ENCODE measurements around the gene IPO7.

DNA sequence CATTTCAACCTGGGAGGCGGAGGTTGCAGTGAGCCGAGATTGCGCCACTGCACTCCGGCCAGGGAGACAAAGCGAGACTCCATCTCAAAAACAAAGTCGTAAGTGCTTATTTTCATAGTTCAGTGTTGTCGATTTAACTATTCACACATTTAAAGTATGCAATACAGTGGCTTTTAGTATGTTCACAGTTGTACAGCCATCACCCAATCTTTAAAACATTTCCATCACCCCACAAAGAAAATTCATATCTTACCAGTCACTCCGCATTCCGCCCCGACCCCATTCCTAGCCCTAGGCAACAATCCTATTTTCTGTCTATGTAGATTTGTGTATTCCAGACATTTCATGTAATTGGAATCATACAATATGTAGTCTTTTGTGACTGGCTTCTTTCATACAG is 11.9 kb downstream of the IPO7 start:
- TF ChIP-seq, protein P1, sequence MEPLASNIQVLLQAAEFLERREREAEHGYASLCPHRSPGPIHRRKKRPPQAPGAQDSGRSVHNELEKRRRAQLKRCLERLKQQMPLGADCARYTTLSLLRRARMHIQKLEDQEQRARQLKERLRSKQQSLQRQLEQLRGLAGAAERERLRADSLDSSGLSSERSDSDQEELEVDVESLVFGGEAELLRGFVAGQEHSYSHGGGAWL (CRISPR knock-in tag; IDR thresholded peaks at IDR 0.05) = no peak
- TF ChIP-seq SP1 (IDR thresholded peaks at IDR 0.05) (no peak), SP1 (CRISPR knock-in tag; IDR thresholded peaks at IDR 0.05) (no peak), HNRNPK (IDR thresholded peaks at IDR 0.05; ENCODE audit: low read depth, low read length, poor library complexity, severe bottlenecking) (no peak), BRCA1 (CRISPR knock-in tag; IDR thresholded peaks at IDR 0.05) (no peak), ISL2 (CRISPR knock-in tag; IDR thresholded peaks at IDR 0.05) (no peak), ZNF292 (CRISPR knock-in tag; IDR thresholded peaks at IDR 0.05; ENCODE audit: borderline replicate concordance, low read depth) (no peak), GTF2F1 (IDR thresholded peaks at IDR 0.05; ENCODE audit: low read length) (no peak), SCMH1 (CRISPR knock-in tag; IDR thresholded peaks at IDR 0.05; ENCODE audit: borderline replicate concordance) (no peak), FOXP1 (IDR thresholded peaks at IDR 0.05) (no peak), FOXP1 (CRISPR knock-in tag; IDR thresholded peaks at IDR 0.05) (no peak)
- TF ChIP-seq, protein P2, sequence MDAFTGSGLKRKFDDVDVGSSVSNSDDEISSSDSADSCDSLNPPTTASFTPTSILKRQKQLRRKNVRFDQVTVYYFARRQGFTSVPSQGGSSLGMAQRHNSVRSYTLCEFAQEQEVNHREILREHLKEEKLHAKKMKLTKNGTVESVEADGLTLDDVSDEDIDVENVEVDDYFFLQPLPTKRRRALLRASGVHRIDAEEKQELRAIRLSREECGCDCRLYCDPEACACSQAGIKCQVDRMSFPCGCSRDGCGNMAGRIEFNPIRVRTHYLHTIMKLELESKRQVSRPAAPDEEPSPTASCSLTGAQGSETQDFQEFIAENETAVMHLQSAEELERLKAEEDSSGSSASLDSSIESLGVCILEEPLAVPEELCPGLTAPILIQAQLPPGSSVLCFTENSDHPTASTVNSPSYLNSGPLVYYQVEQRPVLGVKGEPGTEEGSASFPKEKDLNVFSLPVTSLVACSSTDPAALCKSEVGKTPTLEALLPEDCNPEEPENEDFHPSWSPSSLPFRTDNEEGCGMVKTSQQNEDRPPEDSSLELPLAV (CRISPR knock-in tag; conservative IDR thresholded peaks at IDR 0.05; ENCODE audit: low read depth) = no peak
- TF ChIP-seq, protein P3, sequence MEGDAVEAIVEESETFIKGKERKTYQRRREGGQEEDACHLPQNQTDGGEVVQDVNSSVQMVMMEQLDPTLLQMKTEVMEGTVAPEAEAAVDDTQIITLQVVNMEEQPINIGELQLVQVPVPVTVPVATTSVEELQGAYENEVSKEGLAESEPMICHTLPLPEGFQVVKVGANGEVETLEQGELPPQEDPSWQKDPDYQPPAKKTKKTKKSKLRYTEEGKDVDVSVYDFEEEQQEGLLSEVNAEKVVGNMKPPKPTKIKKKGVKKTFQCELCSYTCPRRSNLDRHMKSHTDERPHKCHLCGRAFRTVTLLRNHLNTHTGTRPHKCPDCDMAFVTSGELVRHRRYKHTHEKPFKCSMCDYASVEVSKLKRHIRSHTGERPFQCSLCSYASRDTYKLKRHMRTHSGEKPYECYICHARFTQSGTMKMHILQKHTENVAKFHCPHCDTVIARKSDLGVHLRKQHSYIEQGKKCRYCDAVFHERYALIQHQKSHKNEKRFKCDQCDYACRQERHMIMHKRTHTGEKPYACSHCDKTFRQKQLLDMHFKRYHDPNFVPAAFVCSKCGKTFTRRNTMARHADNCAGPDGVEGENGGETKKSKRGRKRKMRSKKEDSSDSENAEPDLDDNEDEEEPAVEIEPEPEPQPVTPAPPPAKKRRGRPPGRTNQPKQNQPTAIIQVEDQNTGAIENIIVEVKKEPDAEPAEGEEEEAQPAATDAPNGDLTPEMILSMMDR (CRISPR knock-in tag; IDR thresholded peaks at IDR 0.05) = no peak

Measured in HepG2 (cell line).